Right kidney (tissue), 1 donor: ENCODE results near the gene MLLT1.
A peak's percentile ranks its signal among the peaks of the same experiment; 100 is the strongest.

Experiments
- DNase-seq: peaks from one replicate; pipeline ENCODE4 v3.0.0-alpha.2; 2016

The MLLT1 gene

GRCh38 chr19:6210721-6211600, 68.8 kb downstream of the MLLT1 start:
- no peak for DNase-seq

GRCh38 chr19:6210091-6210490, 69.7 kb downstream of the MLLT1 start:
- no peak for DNase-seq

- DNase-seq: no peak
These were observed 70.1 kb downstream of the MLLT1 start for GRCh38 chr19:6209680-6210079.

- DNase-seq: no peak
These were observed 70.5 kb downstream of the MLLT1 start for GRCh38 chr19:6209233-6209632.

GRCh38 chr19:6204866-6205723, 74.7 kb downstream of the MLLT1 start:
- no peak for DNase-seq

GRCh38 chr19:6204212-6204611, 75.6 kb downstream of the MLLT1 start:
- DNase-seq: no peak

- DNase-seq: peak; percentile 91
These were observed 80.4 kb downstream of the MLLT1 start for GRCh38 chr19:6199240-6199994.

GRCh38 chr19:6198896-6199239, 80.9 kb downstream of the MLLT1 start:
- no peak for DNase-seq

- DNase-seq: no peak
These were observed 83.4 kb downstream of the MLLT1 start for GRCh38 chr19:6196361-6196760.

GRCh38 chr19:6188811-6189210, 91.0 kb downstream of the MLLT1 start:
- DNase-seq: no peak

GRCh38 chr19:6187374-6187773, 92.4 kb downstream of the MLLT1 start:
- no peak for DNase-seq

GRCh38 chr19:6185835-6186834, 93.6 kb downstream of the MLLT1 start:
- DNase-seq: no peak

GRCh38 chr19:6185093-6185834, 94.5 kb downstream of the MLLT1 start:
- no peak for DNase-seq

- no peak for DNase-seq
These were observed 98.7 kb downstream of the MLLT1 start for GRCh38 chr19:6181119-6181518.

GRCh38 chr19:6173190-6173589, 106.6 kb downstream of the MLLT1 start:
- DNase-seq: no peak

GRCh38 chr19:6172074-6172863, 107.5 kb downstream of the MLLT1 start:
- no peak for DNase-seq

GRCh38 chr19:6167115-6167514, 112.7 kb downstream of the MLLT1 start:
- no peak for DNase-seq

GRCh38 chr19:6164906-6165531, 114.8 kb downstream of the MLLT1 start:
- no peak for DNase-seq

- no peak for DNase-seq
These were observed 118.4 kb downstream of the MLLT1 start for GRCh38 chr19:6161271-6161850.
